LoVo (cell line): ENCODE data around the gene NTM.
"Not testable (repeated sequence)": the region's sequence is repeated elsewhere in the genome, so short reads cannot be mapped to it uniquely, and the experiment has no call there.

Experiments used
- DNase-seq: peaks from one replicate; pipeline ENCODE4 v3.0.0-alpha.2; 2016; ENCODE audit warnings: low spot score

Gene NTM

GRCh38 chr11:132314911-132315455, 944.6 kb downstream of the NTM start:
- no peak for DNase-seq

- no peak for DNase-seq
Measured at GRCh38 chr11:132315696-132316095, 945.3 kb downstream of the NTM start.

GRCh38 chr11:132318421-132319157, 948.2 kb downstream of the NTM start:
- DNase-seq: no peak

GRCh38 chr11:132319419-132319818, 949.0 kb downstream of the NTM start:
- DNase-seq: not testable (repeated sequence)

GRCh38 chr11:132330515-132330914, 960.1 kb downstream of the NTM start:
- no peak for DNase-seq

- no peak for DNase-seq
Measured at GRCh38 chr11:132332521-132332920, 962.1 kb downstream of the NTM start.

GRCh38 chr11:132334769-132335280, 964.4 kb downstream of the NTM start:
- no peak for DNase-seq

- DNase-seq: no peak
Measured at GRCh38 chr11:132335311-132335710, 964.9 kb downstream of the NTM start.

- no peak for DNase-seq
Measured at GRCh38 chr11:132336781-132337535, 966.5 kb downstream of the NTM start.

- DNase-seq: no peak
Measured at GRCh38 chr11:132337819-132338416, 967.5 kb downstream of the NTM start.

GRCh38 chr11:132342408-132342807, 972.0 kb downstream of the NTM start:
- no peak for DNase-seq

- DNase-seq: no peak
Measured at GRCh38 chr11:132343445-132344175, 973.2 kb downstream of the NTM start.

GRCh38 chr11:132346558-132347148, 976.2 kb downstream of the NTM start:
- no peak for DNase-seq

- no peak for DNase-seq
Measured at GRCh38 chr11:132347156-132348090, 977.0 kb downstream of the NTM start.

- DNase-seq: no peak
Measured at GRCh38 chr11:132349811-132350733, 979.7 kb downstream of the NTM start.

- DNase-seq: no peak
Measured at GRCh38 chr11:132351050-132351449, 980.6 kb downstream of the NTM start.

- no peak for DNase-seq
Measured at GRCh38 chr11:132352497-132352896, 982.1 kb downstream of the NTM start.

GRCh38 chr11:132353255-132353654, 982.8 kb downstream of the NTM start:
- no peak for DNase-seq
